ENCODE measurements around the gene MEGF11. TPM values are rescaled to one million over a fixed set of nuclear protein-coding genes. Genes with fewer than 3 reads are reported as not detected.

Gene MEGF11
- total RNA-seq, 1 donor from 2014 or later = 0.10 TPM

Small RNAs within 50 kb of the gene (small RNA-seq; reads per million reads assigned to genes)
- not detected for gene MIR4311 (ENCODE audit: low replicate concordance)

Other genes starting within 250 kb of the MEGF11 start
- 42.0 TPM for gene DIS3L, start 39.8 kb upstream of the MEGF11 start, total RNA-seq
- 10.7 TPM for gene TIPIN, start 102.9 kb upstream of the MEGF11 start, total RNA-seq
- 46.7 TPM for gene MAP2K1, start 133.2 kb upstream of the MEGF11 start, total RNA-seq
- 22.8 TPM for gene SNAPC5, start 244.0 kb upstream of the MEGF11 start, total RNA-seq

Data from tongue (tissue), 2 donors.